GM21619 (cell line): Measurements from ENCODE around the gene REPS2.

Experiments used
- ATAC-seq: cut with Tn5 transposase; IDR thresholded peaks from one replicate; pipeline ENCODE4 v1.9.1; 2021; ENCODE audit not compliant: unreplicated experiment

Gene REPS2

GRCh38 chrX:17032351-17032750 is 85.9 kb downstream of the REPS2 start:
- ATAC-seq, result no peak

- no peak for ATAC-seq
These were observed 86.8 kb downstream of the REPS2 start for GRCh38 chrX:17033225-17033624.

GRCh38 chrX:17035111-17035510 is 88.7 kb downstream of the REPS2 start:
- ATAC-seq, result no peak

GRCh38 chrX:17036171-17036961 is 89.9 kb downstream of the REPS2 start:
- no peak for ATAC-seq

- no peak for ATAC-seq
These were observed 91.8 kb downstream of the REPS2 start for GRCh38 chrX:17038277-17038676.

GRCh38 chrX:17038681-17039161 is 92.3 kb downstream of the REPS2 start:
- no peak for ATAC-seq

GRCh38 chrX:17039826-17040225 is 93.4 kb downstream of the REPS2 start:
- ATAC-seq, result no peak

- no peak for ATAC-seq
These were observed 94.3 kb downstream of the REPS2 start for GRCh38 chrX:17040711-17041110.

- no peak for ATAC-seq
These were observed 95.6 kb downstream of the REPS2 start for GRCh38 chrX:17042037-17042436.

- ATAC-seq, result no peak
These were observed 100.1 kb downstream of the REPS2 start for GRCh38 chrX:17046478-17047097.

GRCh38 chrX:17047224-17047623 is 100.8 kb downstream of the REPS2 start:
- no peak for ATAC-seq

- no peak for ATAC-seq
These were observed 105.8 kb downstream of the REPS2 start for GRCh38 chrX:17052210-17052609.

GRCh38 chrX:17052793-17053192 is 106.3 kb downstream of the REPS2 start:
- ATAC-seq, result no peak

- no peak for ATAC-seq
These were observed 107.0 kb downstream of the REPS2 start for GRCh38 chrX:17053502-17053901.

- ATAC-seq, result no peak
These were observed 110.6 kb downstream of the REPS2 start for GRCh38 chrX:17056868-17057608.

- no peak for ATAC-seq
These were observed 115.6 kb downstream of the REPS2 start for GRCh38 chrX:17062065-17062464.

- ATAC-seq, result no peak
These were observed 118.6 kb downstream of the REPS2 start for GRCh38 chrX:17065100-17065499.

GRCh38 chrX:17067534-17067933 is 121.1 kb downstream of the REPS2 start:
- no peak for ATAC-seq

GRCh38 chrX:17072301-17072700 is 125.8 kb downstream of the REPS2 start:
- ATAC-seq, result no peak

GRCh38 chrX:17072721-17073230 is 126.3 kb downstream of the REPS2 start:
- ATAC-seq, result no peak

- no peak for ATAC-seq
These were observed 128.5 kb downstream of the REPS2 start for GRCh38 chrX:17075004-17075403.

- no peak for ATAC-seq
These were observed 130.9 kb downstream of the REPS2 start for GRCh38 chrX:17077361-17077760.
